ENCODE measurements around the gene C11orf16. TPM values are rescaled to one million over a fixed set of nuclear protein-coding genes. Genes with fewer than 3 reads are reported as not detected.

C11orf16 gene
- total and polyA plus RNA-seq, 2 of the 8 experiments (the other 6 are each of a cell fraction or from before 2014, with no cell fraction given), result 0.08 TPM; not detected in 1

DNA sequence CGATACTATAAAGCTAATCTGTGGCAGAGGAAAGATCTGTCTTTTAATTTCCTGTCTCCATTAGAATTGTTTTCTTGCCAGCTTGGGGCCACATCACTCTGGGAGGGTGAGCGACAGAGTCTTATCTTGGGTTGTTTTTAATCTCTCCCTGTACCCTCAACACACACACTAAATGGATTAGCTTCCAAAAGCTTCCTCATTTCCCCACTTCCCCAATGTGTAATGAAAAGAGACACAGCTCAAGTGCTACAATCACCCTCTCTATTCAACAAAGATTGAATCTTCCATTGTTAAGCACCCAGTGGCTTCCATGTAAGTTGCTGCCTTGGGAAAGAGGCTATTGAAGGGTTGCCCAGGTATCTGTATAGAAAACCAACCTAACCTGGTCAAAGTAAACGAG, 16.1 kb upstream of the C11orf16 start (continued):
- TF ChIP-seq CHD2 (IDR thresholded peaks at IDR 0.05; ENCODE audit: low read length) (no peak), CEBPB (IDR thresholded peaks at IDR 0.05; ENCODE audit: low read depth, low read length) (no peak), HDAC2 (IDR thresholded peaks at IDR 0.05; ENCODE audit: borderline replicate concordance in 1 of 2, low read depth in 2 of 2, low read length in 2 of 2) (no peak), JUN (IDR thresholded peaks at IDR 0.05; ENCODE audit: low read depth, low read length) (no peak), RAD21 (IDR thresholded peaks at IDR 0.05 in 1 of 2, conservative IDR thresholded peaks at IDR 0.05 in 1 of 2; ENCODE audit: low read depth in 2 of 2, low read length in 2 of 2) (no peak)
- TF ChIP-seq, protein P1, sequence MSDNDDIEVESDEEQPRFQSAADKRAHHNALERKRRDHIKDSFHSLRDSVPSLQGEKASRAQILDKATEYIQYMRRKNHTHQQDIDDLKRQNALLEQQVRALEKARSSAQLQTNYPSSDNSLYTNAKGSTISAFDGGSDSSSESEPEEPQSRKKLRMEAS (IDR thresholded peaks at IDR 0.05), result no peak
